Ramos (cell line): ENCODE results near the gene MUC6.

ENCODE experiments used
- in situ Hi-C: fragments of 300-500 bp; cut with MboI; formaldehyde crosslinking; loops from one replicate; pipeline ENCODE4 v1.14.3; 2022; ENCODE audit warnings: low sequenced_read_pairs; ENCODE audit not compliant: unreplicated experiment

Gene MUC6

GRCh38 chr11:1053121-1053901, 16.8 kb upstream of the MUC6 start:
- in situ Hi-C loops, result loop anchor here (5.0 kb wide), 1 partner anchor 201 kb away; no protein-coding TSS in a partner anchor

- in situ Hi-C loops, result loop anchor here (5.0 kb wide), 1 partner anchor 200 kb away; no protein-coding TSS in a partner anchor
Measured at GRCh38 chr11:1052133-1053011, 15.9 kb upstream of the MUC6 start.

- in situ Hi-C loops, result loop anchor here (5.0 kb wide), 1 partner anchor 199 kb away; no protein-coding TSS in a partner anchor
Measured at GRCh38 chr11:1051356-1052132, 15.0 kb upstream of the MUC6 start.

GRCh38 chr11:1050581-1051355, 14.2 kb upstream of the MUC6 start:
- in situ Hi-C loops, result loop anchor here (5.0 kb wide), 1 partner anchor 198 kb away; no protein-coding TSS in a partner anchor

GRCh38 chr11:1049911-1050580, 13.5 kb upstream of the MUC6 start:
- in situ Hi-C loops, result loop anchor here (5.0 kb wide), 1 partner anchor 198 kb away; no protein-coding TSS in a partner anchor

GRCh38 chr11:1049431-1049891, 12.9 kb upstream of the MUC6 start:
- in situ Hi-C loops, result no loop called here

GRCh38 chr11:1049071-1049405, 12.5 kb upstream of the MUC6 start:
- in situ Hi-C loops, result no loop called here

- in situ Hi-C loops, result no loop called here
Measured at GRCh38 chr11:1048375-1049070, 12.0 kb upstream of the MUC6 start.

GRCh38 chr11:1047595-1048156, 11.2 kb upstream of the MUC6 start:
- in situ Hi-C loops, result no loop called here

- in situ Hi-C loops, result no loop called here
Measured at GRCh38 chr11:1044160-1044559, 7.6 kb upstream of the MUC6 start.

- in situ Hi-C loops, result no loop called here
Measured at GRCh38 chr11:1043563-1044096, 7.1 kb upstream of the MUC6 start.

GRCh38 chr11:1042626-1043562, 6.4 kb upstream of the MUC6 start:
- in situ Hi-C loops, result no loop called here

GRCh38 chr11:1041936-1042608, 5.6 kb upstream of the MUC6 start:
- in situ Hi-C loops, result no loop called here

GRCh38 chr11:1041471-1041870, 5.0 kb upstream of the MUC6 start:
- in situ Hi-C loops, result no loop called here

GRCh38 chr11:1041149-1041467, 4.6 kb upstream of the MUC6 start:
- in situ Hi-C loops, result no loop called here

GRCh38 chr11:1040428-1041148, 4.1 kb upstream of the MUC6 start:
- in situ Hi-C loops, result no loop called here
